Stimulated activated effector memory CD8-positive, alpha-beta T cell treated with anti-CD3 and anti-CD28 coated beads, Interleukin-12 subunit alpha, Interleukin-12 subunit beta, amount 100 ng/mL, for 72 hours (primary cell): Measurements from ENCODE around the gene ZNF578.
A peak's percentile ranks its signal among the peaks of the same experiment; 100 is the strongest.
"Not testable (repeated sequence)": the region's sequence is repeated elsewhere in the genome, so short reads cannot be mapped to it uniquely, and the experiment has no call there.

Source experiments
- ATAC-seq: fragments of 150-1000 bp; cut with Tn5 transposase; 2 replicates; pipeline ENCODE4 v1.10.0; 2021
- DNase-seq, 2 donors: peaks; one replicate each; pipeline ENCODE4 v3.0.0; 2021 to 2022; ENCODE audit warnings: low spot score in 2 of 2
- H3K27ac Mint-ChIP-seq: one replicate; pipeline ENCODE4 v1.8.0; 2022; ENCODE audit warnings: mild to moderate bottlenecking, mixed read lengths
- H3K36me3 Mint-ChIP-seq: one replicate; pipeline ENCODE4 v1.8.0; 2022; ENCODE audit warnings: mild to moderate bottlenecking, mixed read lengths
- H3K4me1 Mint-ChIP-seq: one replicate; pipeline ENCODE4 v1.8.0; 2022; ENCODE audit warnings: mixed read lengths
- H3K4me3 Mint-ChIP-seq: one replicate; pipeline ENCODE4 v1.8.0; 2022; ENCODE audit warnings: mild to moderate bottlenecking, mixed read lengths
- H3K9me3 Mint-ChIP-seq: one replicate; pipeline ENCODE4 v1.8.0; 2022; ENCODE audit warnings: mixed read lengths

ZNF578 gene

GRCh38 chr19:52533901-52534300, 80.5 kb downstream of the ZNF578 start:
- Mint-ChIP-seq H3K4me3 (peak overlapping the region; percentile 99), H3K9me3 (no peaks in the 10 kb centered on the region), H3K27ac (no peak overlapping the region), H3K4me1 (peaks cover 42% of the 10 kb centered on the region), H3K36me3 (peaks cover 34% of the 10 kb centered on the region)
- DNase-seq (no peak), ATAC-seq (no peak)

- DNase-seq, H3K9me3 Mint-ChIP-seq: not testable (repeated sequence)
- Mint-ChIP-seq H3K27ac (peak overlapping the region; percentile 93), H3K4me1 (peaks cover 38% of the 10 kb centered on the region), H3K4me3 (peak overlapping the region; percentile 99), H3K36me3 (peaks cover 46% of the 10 kb centered on the region)
- ATAC-seq: peak; percentile 1
Observed at GRCh38 chr19:52535385-52535770, 82.0 kb downstream of the ZNF578 start.

- DNase-seq (peak; percentile 61 to 92), ATAC-seq (peak; percentile 97)
- Mint-ChIP-seq H3K4me3 (peak overlapping the region; percentile 99), H3K9me3 (no peaks in the 10 kb centered on the region), H3K4me1 (peaks cover 38% of the 10 kb centered on the region), H3K36me3 (peaks cover 49% of the 10 kb centered on the region), H3K27ac (peak overlapping the region; percentile 93)
Observed at GRCh38 chr19:52535771-52536447, 82.6 kb downstream of the ZNF578 start.

GRCh38 chr19:52536448-52536800, 83.1 kb downstream of the ZNF578 start:
- peaks cover 50% of the 10 kb centered on the region for H3K36me3 Mint-ChIP-seq
- peak overlapping the region; percentile 93 for H3K27ac Mint-ChIP-seq
- H3K4me1 Mint-ChIP-seq: peaks cover 39% of the 10 kb centered on the region
- DNase-seq: no peak
- H3K4me3 Mint-ChIP-seq: peak overlapping the region; percentile 99
- H3K9me3 Mint-ChIP-seq: no peaks in the 10 kb centered on the region
- ATAC-seq: peak; percentile 64

GRCh38 chr19:52538815-52539214, 85.5 kb downstream of the ZNF578 start:
- H3K36me3 Mint-ChIP-seq: peaks cover 51% of the 10 kb centered on the region
- not testable (repeated sequence) for H3K4me3 Mint-ChIP-seq, ATAC-seq, DNase-seq, H3K9me3 Mint-ChIP-seq, H3K27ac Mint-ChIP-seq
- H3K4me1 Mint-ChIP-seq: peaks cover 62% of the 10 kb centered on the region

GRCh38 chr19:52541176-52541575, 87.8 kb downstream of the ZNF578 start:
- H3K27ac Mint-ChIP-seq, H3K4me3 Mint-ChIP-seq, ATAC-seq, H3K9me3 Mint-ChIP-seq, DNase-seq: not testable (repeated sequence)
- Mint-ChIP-seq H3K4me1 (peaks cover 45% of the 10 kb centered on the region), H3K36me3 (peaks cover 70% of the 10 kb centered on the region)

- Mint-ChIP-seq H3K9me3 (no peaks in the 10 kb centered on the region), H3K4me1 (peaks cover 41% of the 10 kb centered on the region), H3K36me3 (peaks cover 70% of the 10 kb centered on the region), H3K4me3 (no peak overlapping the region), H3K27ac (no peak overlapping the region)
- DNase-seq (no peak), ATAC-seq (no peak)
Observed at GRCh38 chr19:52541608-52542007, 88.3 kb downstream of the ZNF578 start.

GRCh38 chr19:52542541-52542940, 89.2 kb downstream of the ZNF578 start:
- not testable (repeated sequence) for ATAC-seq, DNase-seq, H3K9me3 Mint-ChIP-seq
- Mint-ChIP-seq H3K4me3 (peak overlapping the region; percentile 48), H3K36me3 (peaks cover 75% of the 10 kb centered on the region), H3K4me1 (peaks cover 31% of the 10 kb centered on the region), H3K27ac (peak overlapping the region; percentile 13)

GRCh38 chr19:52542984-52543664, 89.8 kb downstream of the ZNF578 start:
- Mint-ChIP-seq H3K27ac (peak overlapping the region; percentile 13), H3K4me3 (peak overlapping the region; percentile 48), H3K4me1 (peaks cover 31% of the 10 kb centered on the region), H3K9me3 (no peaks in the 10 kb centered on the region), H3K36me3 (peaks cover 81% of the 10 kb centered on the region)
- peak; percentile 99 for ATAC-seq
- peak; percentile 15 to 67 for DNase-seq

GRCh38 chr19:52554216-52554971, 101.0 kb downstream of the ZNF578 start:
- H3K27ac Mint-ChIP-seq: no peak overlapping the region
- no peak overlapping the region for H3K4me3 Mint-ChIP-seq
- peaks cover 95% of the 10 kb centered on the region for H3K36me3 Mint-ChIP-seq
- peaks cover 5% of the 10 kb centered on the region for H3K4me1 Mint-ChIP-seq
- DNase-seq: no peak
- no peak for ATAC-seq
- peaks cover 26% of the 10 kb centered on the region for H3K9me3 Mint-ChIP-seq

GRCh38 chr19:52557231-52557995, 104.1 kb downstream of the ZNF578 start:
- no peaks in the 10 kb centered on the region for H3K4me1 Mint-ChIP-seq
- peaks cover 90% of the 10 kb centered on the region for H3K36me3 Mint-ChIP-seq

GRCh38 chr19:52558732-52559445, 105.5 kb downstream of the ZNF578 start:
- not testable (repeated sequence) for H3K4me3 Mint-ChIP-seq, DNase-seq, H3K27ac Mint-ChIP-seq, H3K4me1 Mint-ChIP-seq, ATAC-seq
- peaks cover 83% of the 10 kb centered on the region for H3K36me3 Mint-ChIP-seq
- peaks cover 16% of the 10 kb centered on the region for H3K9me3 Mint-ChIP-seq

More at GRCh38 chr19:52557231-52557995, 104.1 kb downstream of the ZNF578 start:
- H3K9me3 Mint-ChIP-seq: peaks cover 22% of the 10 kb centered on the region
- ATAC-seq (no peak), DNase-seq (no peak)
- H3K4me3 Mint-ChIP-seq: no peak overlapping the region
- no peak overlapping the region for H3K27ac Mint-ChIP-seq

- H3K27ac Mint-ChIP-seq, H3K4me3 Mint-ChIP-seq, H3K9me3 Mint-ChIP-seq, H3K4me1 Mint-ChIP-seq, DNase-seq, ATAC-seq: not testable (repeated sequence)
- H3K36me3 Mint-ChIP-seq: peaks cover 60% of the 10 kb centered on the region
Observed at GRCh38 chr19:52561611-52562010, 108.3 kb downstream of the ZNF578 start.
